ENCODE results near the gene TIMP3.

GRCh38 chr22:32880061-32880460, 78.6 kb downstream of the TIMP3 start:
- TF ChIP-seq GATA2 (IDR thresholded peaks at IDR 0.05; ENCODE audit: low read depth, low read length) (no peak), GATA3 (IDR thresholded peaks at IDR 0.05; ENCODE audit: low read depth, low read length) (no peak)

Measured in SH-SY5Y (cell line).